Mucosa of descending colon (tissue), 3 donors: ENCODE results near the gene MEIS2. TPM values are rescaled to one million over a fixed set of nuclear protein-coding genes. Genes with fewer than 3 reads are reported as not detected.

ENCODE experiments used
- ATAC-seq: fragments of 200-7000 bp; cut with Tn5 transposase; one replicate; pipeline ENCODE4 v1.9.1; 2020; ENCODE audit warnings: mild to moderate bottlenecking, moderate library complexity
- DNase-seq, 3 donors: peaks; one replicate each; pipeline ENCODE4 v3.0.0-alpha.2; 2020
- H3K36me3 ChIP-seq: fragments of 200-600 bp; one replicate; pipeline ENCODE4 v1.8.0; 2021; ENCODE audit warnings: low read depth, mild to moderate bottlenecking
- H3K4me1 ChIP-seq: fragments of 200-600 bp; one replicate; pipeline ENCODE4 v1.8.0; 2021; ENCODE audit warnings: low read depth, mild to moderate bottlenecking
- H3K4me3 ChIP-seq: fragments of 200-600 bp; one replicate; pipeline ENCODE4 v1.8.0; 2021; ENCODE audit warnings: mild to moderate bottlenecking
- H3K9me3 ChIP-seq: fragments of 200-600 bp; one replicate; pipeline ENCODE4 v1.8.0; 2021; ENCODE audit warnings: mild to moderate bottlenecking
- intact Hi-C, 2 donors: fragments of 100-400 bp; cut with DNase I in 1 of 2; cut with micrococcal nuclease in 1 of 2; formaldehyde crosslinking; loops; one replicate each; pipeline versions ENCODE4 v1.11.0 to v1.11.1; 2022; cut with DNase I, micrococcal nuclease
- total RNA-seq, 3 donors: library from RNA; stranded (reverse); fragmentation: NEBNext Ultra II Directional in 2 of 3; extraction: Animal tissue kit (Norgen Biotek cat#: 25700) in 2 of 3; gene quantifications; one replicate each; pipeline versions ENCODE4 v1.2.1 to v1.2.4, GENCODE V29; 2021 to 2023
- TF ChIP-seq, protein P1 (sequence below): fragments of 200-600 bp; IDR thresholded peaks from one replicate; pipeline ENCODE4 v1.8.0; 2022; ENCODE audit warnings: antibody characterized with exemption, mild to moderate bottlenecking
- donor health status: DM: no; HTN: no; CAD: no; lungs with moderate emphysema.
- donor health status: DM: no; HTN: no; CAD: no.
- donor health status: DM: no; HTN: yes; CAD: no.

Gene MEIS2
- total RNA-seq, 3 donors from 2014 or later = 3.8 to 93.3 (median 8.9) TPM

DNA sequence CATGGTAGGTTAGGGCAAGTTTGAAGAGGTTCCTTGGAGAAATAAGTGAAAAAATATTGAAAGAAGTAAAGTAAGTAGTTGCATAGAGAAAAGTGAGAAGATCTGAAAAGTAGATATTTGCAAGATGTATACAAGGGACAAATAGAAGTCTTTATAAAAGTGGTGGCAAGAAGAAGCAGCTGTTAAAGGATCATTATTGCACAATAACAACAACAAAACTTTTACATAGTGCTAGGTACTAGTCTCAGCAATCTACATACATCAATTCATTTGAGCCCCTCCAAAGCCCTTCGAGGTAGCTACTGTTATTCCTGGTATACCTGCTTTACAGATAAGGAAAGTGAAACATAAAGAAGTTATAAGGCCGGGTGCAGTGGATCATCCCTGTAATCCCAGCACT lies 239.6 kb downstream of the MEIS2 start:
- ATAC-seq = no peak
- no peaks in the 10 kb centered on the region for H3K36me3 ChIP-seq
- H3K4me3 ChIP-seq = no peak overlapping the region
- intact Hi-C loops = no loop called here
- no peaks in the 10 kb centered on the region for H3K9me3 ChIP-seq
- DNase-seq = no peak
- no peaks in the 10 kb centered on the region for H3K4me1 ChIP-seq
- TF ChIP-seq, protein P1, sequence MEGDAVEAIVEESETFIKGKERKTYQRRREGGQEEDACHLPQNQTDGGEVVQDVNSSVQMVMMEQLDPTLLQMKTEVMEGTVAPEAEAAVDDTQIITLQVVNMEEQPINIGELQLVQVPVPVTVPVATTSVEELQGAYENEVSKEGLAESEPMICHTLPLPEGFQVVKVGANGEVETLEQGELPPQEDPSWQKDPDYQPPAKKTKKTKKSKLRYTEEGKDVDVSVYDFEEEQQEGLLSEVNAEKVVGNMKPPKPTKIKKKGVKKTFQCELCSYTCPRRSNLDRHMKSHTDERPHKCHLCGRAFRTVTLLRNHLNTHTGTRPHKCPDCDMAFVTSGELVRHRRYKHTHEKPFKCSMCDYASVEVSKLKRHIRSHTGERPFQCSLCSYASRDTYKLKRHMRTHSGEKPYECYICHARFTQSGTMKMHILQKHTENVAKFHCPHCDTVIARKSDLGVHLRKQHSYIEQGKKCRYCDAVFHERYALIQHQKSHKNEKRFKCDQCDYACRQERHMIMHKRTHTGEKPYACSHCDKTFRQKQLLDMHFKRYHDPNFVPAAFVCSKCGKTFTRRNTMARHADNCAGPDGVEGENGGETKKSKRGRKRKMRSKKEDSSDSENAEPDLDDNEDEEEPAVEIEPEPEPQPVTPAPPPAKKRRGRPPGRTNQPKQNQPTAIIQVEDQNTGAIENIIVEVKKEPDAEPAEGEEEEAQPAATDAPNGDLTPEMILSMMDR = no peak

DNA sequence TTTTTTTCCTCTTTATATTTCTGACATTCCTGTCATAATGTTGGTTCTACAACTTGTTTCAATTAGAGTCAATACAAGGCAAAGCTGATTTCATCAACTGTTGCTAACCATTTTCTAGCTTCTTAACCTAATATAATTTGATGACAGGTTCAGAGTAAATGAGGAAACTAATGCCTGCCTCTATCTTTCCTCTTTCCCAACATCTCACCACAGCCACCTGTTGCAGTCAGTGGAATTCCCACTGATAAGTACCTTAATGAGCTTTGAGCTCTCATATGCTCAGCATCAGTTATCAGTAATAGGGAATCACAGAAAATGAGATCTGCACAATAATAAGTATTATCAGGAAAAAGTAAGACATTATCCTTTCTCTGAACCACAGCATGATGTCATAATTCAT lies 241.9 kb downstream of the MEIS2 start:
- ATAC-seq = no peak
- intact Hi-C loops = no loop called here
- Histone ChIP-seq H3K36me3 (no peaks in the 10 kb centered on the region), H3K4me1 (no peaks in the 10 kb centered on the region), H3K4me3 (no peak overlapping the region), H3K9me3 (no peaks in the 10 kb centered on the region)
- TF ChIP-seq, protein P1 = no peak
- DNase-seq = no peak

GRCh38 chr15:36856339-36856973 lies 243.9 kb downstream of the MEIS2 start:
- H3K4me1 ChIP-seq = no peaks in the 10 kb centered on the region
- TF ChIP-seq, protein P1 = no peak

GRCh38 chr15:36850864-36851263 lies 249.5 kb downstream of the MEIS2 start:
- TF ChIP-seq, protein P1 = no peak
- ATAC-seq (no peak), DNase-seq (no peak)
- Histone ChIP-seq H3K4me1 (no peaks in the 10 kb centered on the region), H3K36me3 (no peaks in the 10 kb centered on the region), H3K4me3 (no peak overlapping the region), H3K9me3 (no peaks in the 10 kb centered on the region)
- intact Hi-C loops = no loop called here

More at GRCh38 chr15:36856339-36856973, 243.9 kb downstream of the MEIS2 start:
- Histone ChIP-seq H3K9me3 (no peaks in the 10 kb centered on the region), H3K36me3 (no peaks in the 10 kb centered on the region), H3K4me3 (no peak overlapping the region)
- intact Hi-C loops = no loop called here
- ATAC-seq (no peak), DNase-seq (no peak)

DNA sequence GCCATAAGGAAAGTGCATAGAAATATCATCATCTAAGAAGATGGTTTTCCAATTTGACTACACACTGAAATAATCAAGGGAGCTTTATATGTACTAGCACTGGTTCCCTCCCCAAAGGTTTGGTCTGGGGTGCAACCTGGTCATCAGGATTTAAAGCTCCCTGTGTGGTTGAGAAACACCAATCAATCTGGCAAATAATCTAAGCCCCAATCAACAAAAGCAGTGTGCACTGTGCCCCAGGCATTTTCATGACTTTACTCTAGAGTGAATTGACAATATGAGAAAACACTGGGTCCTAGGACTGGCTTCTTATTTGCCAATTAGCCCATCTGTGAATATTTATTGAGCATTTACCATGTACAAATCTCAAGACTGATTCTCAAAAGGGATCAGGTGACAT lies 255.1 kb downstream of the MEIS2 start:
- DNase-seq = no peak
- H3K4me1 ChIP-seq = no peaks in the 10 kb centered on the region
- H3K4me3 ChIP-seq = no peak overlapping the region
- intact Hi-C loops = no loop called here
- TF ChIP-seq, protein P1 = no peak
- no peaks in the 10 kb centered on the region for H3K9me3 ChIP-seq
- H3K36me3 ChIP-seq = no peaks in the 10 kb centered on the region
- no peak for ATAC-seq
